ENCODE data around the gene PODNL1.

Gene PODNL1

DNA sequence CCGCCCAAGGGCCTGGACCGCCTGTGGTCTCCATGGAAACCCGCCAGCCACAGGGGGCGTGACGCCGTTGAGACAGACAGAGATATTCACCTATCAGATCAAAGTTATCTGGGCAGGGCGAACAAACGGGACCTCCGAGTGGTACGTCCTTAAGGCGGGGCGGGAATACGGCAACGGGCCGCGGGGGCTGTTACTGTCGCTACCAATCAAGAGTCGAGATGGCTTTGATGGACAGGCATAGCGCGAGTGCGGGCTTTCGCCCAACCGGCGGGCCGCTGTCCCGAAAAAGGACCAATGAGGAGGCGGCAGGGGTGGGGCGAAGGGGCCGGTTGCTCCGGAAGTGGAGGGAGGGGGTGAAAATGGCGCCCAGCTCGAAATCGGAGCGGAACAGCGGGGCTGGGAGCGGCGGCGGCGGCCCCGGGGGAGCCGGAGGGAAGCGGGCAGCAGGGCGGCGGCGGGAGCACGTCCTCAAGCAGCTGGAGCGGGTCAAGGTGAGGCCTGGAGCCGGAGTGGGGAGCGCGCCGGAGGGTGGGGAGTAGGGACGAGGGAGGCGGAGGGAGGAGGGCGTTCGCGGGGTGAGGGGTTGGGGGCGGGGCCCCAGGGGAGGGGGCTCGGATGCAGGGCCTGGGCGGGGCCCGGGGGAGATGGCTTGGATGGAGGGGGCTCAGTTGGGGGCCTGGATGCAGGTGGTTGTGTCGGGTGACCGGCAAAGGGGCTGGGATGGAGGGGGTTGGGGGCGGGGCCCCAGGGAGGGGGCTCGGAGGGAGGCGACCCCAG lies 14.1 kb upstream of the PODNL1 start, which contains the start of gene DCAF15:
Gene DCAF15, plus strand, starts transcription at position 356 of the 777 bp plus-strand sequence. Its CDS starts 4 bp downstream, at position 360.
- in situ Hi-C loops (cut with HindIII; ENCODE audit: low sequenced_read_pairs) = no loop called here
- peak within 1 kb of the TSS; percentile 79 for H3K4me3 ChIP-seq (ENCODE audit: low read depth, low read length)
- TF ChIP-seq, protein P1, sequence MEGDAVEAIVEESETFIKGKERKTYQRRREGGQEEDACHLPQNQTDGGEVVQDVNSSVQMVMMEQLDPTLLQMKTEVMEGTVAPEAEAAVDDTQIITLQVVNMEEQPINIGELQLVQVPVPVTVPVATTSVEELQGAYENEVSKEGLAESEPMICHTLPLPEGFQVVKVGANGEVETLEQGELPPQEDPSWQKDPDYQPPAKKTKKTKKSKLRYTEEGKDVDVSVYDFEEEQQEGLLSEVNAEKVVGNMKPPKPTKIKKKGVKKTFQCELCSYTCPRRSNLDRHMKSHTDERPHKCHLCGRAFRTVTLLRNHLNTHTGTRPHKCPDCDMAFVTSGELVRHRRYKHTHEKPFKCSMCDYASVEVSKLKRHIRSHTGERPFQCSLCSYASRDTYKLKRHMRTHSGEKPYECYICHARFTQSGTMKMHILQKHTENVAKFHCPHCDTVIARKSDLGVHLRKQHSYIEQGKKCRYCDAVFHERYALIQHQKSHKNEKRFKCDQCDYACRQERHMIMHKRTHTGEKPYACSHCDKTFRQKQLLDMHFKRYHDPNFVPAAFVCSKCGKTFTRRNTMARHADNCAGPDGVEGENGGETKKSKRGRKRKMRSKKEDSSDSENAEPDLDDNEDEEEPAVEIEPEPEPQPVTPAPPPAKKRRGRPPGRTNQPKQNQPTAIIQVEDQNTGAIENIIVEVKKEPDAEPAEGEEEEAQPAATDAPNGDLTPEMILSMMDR (IDR thresholded peaks at IDR 0.05; ENCODE audit: low read depth, low read length) = no peak
- peak; percentile 100 for DNase-seq (ENCODE audit: low read depth, low spot score)

DNA sequence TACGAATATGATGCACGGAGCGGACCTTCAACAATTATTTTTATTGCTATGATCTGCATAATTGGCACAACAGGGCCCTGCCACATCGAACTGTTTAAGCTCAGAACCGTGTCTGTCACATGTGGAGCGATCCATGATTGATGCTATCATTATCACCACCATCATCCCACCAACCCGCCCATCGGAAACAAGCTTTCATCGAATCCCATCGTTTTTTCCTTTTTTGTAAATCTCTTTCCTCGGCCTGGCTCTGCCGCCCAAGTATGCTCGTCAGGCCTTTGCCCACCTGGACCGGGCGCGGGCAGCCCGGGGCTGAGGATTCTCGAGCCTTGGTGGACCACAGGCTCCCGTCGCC lies 13.6 kb upstream of the PODNL1 start:
- TF ChIP-seq, protein P1 (IDR thresholded peaks at IDR 0.05; ENCODE audit: low read depth, low read length) = no peak
- in situ Hi-C loops (cut with HindIII; ENCODE audit: low sequenced_read_pairs) = no loop called here
- DNase-seq (ENCODE audit: low read depth, low spot score) = no peak
- peak overlapping the region; percentile 53 for H3K4me3 ChIP-seq (ENCODE audit: low read depth, low read length)

DNA sequence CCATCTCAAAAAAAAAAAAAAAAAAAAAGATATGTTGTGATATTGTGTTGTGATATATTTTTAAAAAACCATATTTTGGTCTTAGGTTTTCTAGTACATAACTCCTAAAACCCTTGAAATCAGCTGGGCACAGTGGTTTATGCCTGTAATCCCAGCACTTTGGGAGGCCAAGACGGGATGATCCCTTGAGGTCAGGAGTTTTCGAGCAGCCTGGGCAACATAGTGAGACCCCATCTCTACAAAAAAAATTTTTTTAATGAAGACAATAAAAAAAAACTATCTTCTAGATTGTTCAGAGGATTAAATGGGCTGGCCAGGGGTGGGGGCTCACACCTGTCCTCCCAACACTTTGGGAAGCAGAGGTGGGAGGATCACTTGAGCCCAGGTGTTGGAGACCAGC lies 12.8 kb upstream of the PODNL1 start:
- no peak overlapping the region for H3K4me3 ChIP-seq (ENCODE audit: low read depth, low read length)
- no peak for DNase-seq (ENCODE audit: low read depth, low spot score)
- in situ Hi-C loops (cut with HindIII; ENCODE audit: low sequenced_read_pairs) = no loop called here
- TF ChIP-seq, protein P1 (IDR thresholded peaks at IDR 0.05; ENCODE audit: low read depth, low read length) = no peak

DNA sequence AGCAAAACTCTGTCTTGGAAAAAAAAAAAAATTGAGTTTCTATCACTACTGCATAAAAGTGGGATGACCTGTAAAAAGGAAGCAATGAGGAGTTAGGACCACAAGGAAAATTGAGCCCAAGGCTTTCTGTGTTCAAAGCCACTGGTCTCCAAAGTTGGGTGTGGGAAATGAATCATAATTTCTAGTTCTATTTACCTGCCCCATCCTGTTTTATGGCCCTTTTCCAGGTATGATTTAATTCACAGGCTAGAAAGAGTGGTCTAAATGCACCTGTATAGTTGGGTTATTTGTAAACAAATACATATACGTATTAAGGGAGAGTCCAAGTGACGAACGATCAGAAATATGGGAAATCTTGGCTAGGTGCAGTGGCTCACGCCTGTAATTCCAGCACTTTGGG lies 8.2 kb upstream of the PODNL1 start:
- no peak overlapping the region for H3K4me3 ChIP-seq (ENCODE audit: low read depth, low read length)
- DNase-seq (ENCODE audit: low read depth, low spot score) = no peak
- TF ChIP-seq, protein P1 (IDR thresholded peaks at IDR 0.05; ENCODE audit: low read depth, low read length) = no peak
- in situ Hi-C loops (cut with HindIII; ENCODE audit: low sequenced_read_pairs) = no loop called here

DNA sequence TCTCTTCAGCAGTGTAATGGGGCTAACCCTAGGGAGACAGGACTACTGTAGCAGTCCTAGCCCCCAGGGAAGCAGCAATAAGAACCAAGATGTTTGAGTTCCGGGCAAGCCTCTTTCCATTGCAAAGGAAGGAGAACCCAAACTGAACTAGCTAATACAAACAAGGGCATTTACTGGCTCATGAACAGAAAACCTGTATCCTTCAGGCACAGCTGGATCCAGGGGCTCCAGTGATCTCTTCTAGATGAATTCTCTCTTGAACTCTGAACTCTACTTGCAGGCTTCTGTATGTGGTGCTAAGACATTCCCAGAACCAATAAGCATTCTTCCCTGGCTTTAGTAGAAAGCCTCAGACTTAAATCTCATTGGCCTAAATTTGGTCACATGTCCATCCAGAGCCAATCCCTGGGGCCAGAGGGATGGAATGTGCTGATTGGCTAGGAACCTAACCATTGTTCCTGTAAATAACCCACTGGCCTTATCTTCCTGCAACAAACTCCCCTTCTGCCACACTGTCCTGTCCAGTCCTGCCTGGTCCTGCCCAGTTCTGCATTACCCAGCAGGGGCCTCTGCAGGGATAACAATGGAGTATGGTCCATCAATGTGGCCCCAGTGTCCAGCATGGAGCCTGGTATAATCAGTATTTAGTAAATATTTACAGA lies 3.9 kb upstream of the PODNL1 start:
- TF ChIP-seq, protein P1 (IDR thresholded peaks at IDR 0.05; ENCODE audit: low read depth, low read length) = no peak
- in situ Hi-C loops (cut with HindIII; ENCODE audit: low sequenced_read_pairs) = no loop called here
- DNase-seq (ENCODE audit: low read depth, low spot score) = no peak
- H3K4me3 ChIP-seq (ENCODE audit: low read depth, low read length) = no peak overlapping the region

DNA sequence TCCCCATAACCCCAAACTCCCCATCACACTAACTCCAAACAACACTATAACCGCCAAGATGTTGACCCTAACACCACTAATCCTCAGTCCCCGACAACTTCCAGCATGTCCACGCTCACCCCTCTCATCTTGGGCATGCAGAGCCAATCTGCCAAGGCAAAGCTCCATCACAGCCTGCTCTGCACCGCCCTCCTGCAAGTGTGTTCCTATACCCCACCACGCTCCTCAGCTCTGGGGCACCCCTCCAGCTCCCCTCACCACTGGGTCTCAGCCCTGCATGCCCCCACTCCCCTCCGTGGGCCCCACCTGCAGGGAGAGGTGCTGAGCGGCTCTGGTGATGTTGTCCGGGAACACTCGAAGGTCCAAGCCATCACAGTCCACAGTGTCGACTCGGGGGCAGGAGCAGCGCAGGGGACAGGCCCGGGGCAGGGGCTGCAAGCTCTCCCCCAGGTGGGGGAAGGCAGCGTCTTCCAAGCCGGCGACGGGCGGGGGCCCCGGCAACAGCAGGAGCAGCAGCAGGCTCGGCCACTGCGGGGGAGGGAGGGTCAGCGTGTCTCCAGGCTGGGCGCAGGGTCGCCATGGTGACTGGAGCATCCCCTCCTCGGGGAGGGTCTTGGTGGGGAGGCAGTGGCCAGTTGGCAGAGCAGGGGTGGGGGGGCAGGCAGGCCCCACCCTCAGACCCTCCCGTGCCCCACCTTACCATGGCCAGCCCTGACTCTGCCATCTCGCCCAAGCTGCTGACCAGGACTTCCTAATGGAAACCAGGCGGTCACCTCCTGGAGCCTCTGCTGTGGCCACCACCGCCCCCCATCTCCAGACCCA lies 527 bp downstream of the PODNL1 start:
- H3K4me3 ChIP-seq (ENCODE audit: low read depth, low read length) = peak overlapping the region; percentile 45
- TF ChIP-seq, protein P1 (IDR thresholded peaks at IDR 0.05; ENCODE audit: low read depth, low read length) = no peak
- in situ Hi-C loops (cut with HindIII; ENCODE audit: low sequenced_read_pairs) = no loop called here
- no peak for DNase-seq (ENCODE audit: low read depth, low spot score)
